Measurements from ENCODE around the gene PANX2. TPM values are rescaled to one million over a fixed set of nuclear protein-coding genes. Genes with fewer than 3 reads are reported as not detected.
"Not testable (repeated sequence)": the region's sequence is repeated elsewhere in the genome, so short reads cannot be mapped to it uniquely, and the experiment has no call there.

Gene PANX2
- total RNA-seq, 1 experiment from 2014 or later: 0.58 TPM

DNA sequence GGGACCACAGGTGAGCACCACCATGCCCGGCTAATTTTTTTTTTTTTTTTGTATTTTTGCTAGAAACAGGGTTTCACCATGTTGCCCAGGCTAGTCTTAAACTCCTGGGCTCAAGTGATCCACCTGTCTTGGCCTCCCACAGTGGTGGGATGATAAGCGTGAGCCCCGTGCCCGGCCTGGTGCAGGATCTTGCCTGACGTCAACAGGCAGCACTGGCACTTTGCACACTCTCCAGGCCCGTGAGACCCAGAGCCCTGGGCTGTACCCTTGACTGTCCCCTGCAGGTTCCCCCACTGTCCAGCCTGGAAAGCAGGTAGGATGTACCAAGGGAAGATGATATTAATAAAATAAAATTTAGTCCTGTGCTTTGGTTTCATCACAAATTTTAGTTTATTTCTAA lies 29.1 kb upstream of the PANX2 start:
- peak in 1 of 2 experiments; percentile 44 for DNase-seq (ENCODE audit: low read depth in 1 of 2, low spot score in 2 of 2)

DNA sequence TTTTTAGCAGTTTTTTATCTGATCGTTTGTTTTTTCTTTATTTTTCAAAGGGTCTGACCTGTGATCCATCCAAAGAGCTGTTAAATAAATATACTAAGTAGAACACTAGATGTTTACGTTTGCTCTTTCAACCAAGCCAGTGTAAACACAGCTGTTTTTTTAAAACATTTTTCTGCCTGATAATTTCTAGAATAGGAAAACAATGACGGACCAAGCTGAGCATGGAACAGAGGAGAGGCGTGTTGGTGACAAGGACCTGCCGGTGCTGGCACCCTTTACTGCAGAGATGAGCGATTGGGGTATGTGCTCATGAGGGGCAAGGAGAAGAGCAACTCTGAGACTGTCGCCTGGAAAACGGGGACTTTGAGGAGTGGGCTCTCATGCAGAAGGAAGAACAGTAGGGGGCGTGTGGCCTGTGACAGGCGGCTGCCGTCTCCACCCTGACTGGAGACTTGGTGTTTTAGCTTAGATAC lies 28.6 kb upstream of the PANX2 start:
- no peak overlapping the region for H3K4me3 ChIP-seq
- H3K9me3 ChIP-seq (replicated peaks): no peaks in the 10 kb centered on the region
- DNase-seq (ENCODE audit: low read depth in 1 of 2, low spot score in 2 of 2): peak; percentile 30 to 49
- H3K4me1 ChIP-seq (replicated peaks): peaks cover 7% of the 10 kb centered on the region
- no peaks in the 10 kb centered on the region for H3K27me3 ChIP-seq (replicated peaks)
- H3K36me3 ChIP-seq: no peaks in the 10 kb centered on the region
- H3K27ac ChIP-seq: no peak overlapping the region

More for the DNA sequence above, 29.1 kb upstream of the PANX2 start:
- no peaks in the 10 kb centered on the region for H3K36me3 ChIP-seq
- no peaks in the 10 kb centered on the region for H3K27me3 ChIP-seq (replicated peaks)
- H3K9me3 ChIP-seq (replicated peaks): no peaks in the 10 kb centered on the region
- H3K4me3 ChIP-seq: no peak overlapping the region
- H3K27ac ChIP-seq: no peak overlapping the region
- peaks cover 7% of the 10 kb centered on the region for H3K4me1 ChIP-seq (replicated peaks)

- no peaks in the 10 kb centered on the region for H3K9me3 ChIP-seq (replicated peaks)
- DNase-seq (ENCODE audit: low read depth in 1 of 2, low spot score in 2 of 2): peak in 1 of 2 experiments; percentile 7
- no peaks in the 10 kb centered on the region for H3K27me3 ChIP-seq (replicated peaks)
- peaks cover 7% of the 10 kb centered on the region for H3K4me1 ChIP-seq (replicated peaks)
- H3K36me3 ChIP-seq: no peaks in the 10 kb centered on the region
- H3K27ac ChIP-seq: no peak overlapping the region
- no peak overlapping the region for H3K4me3 ChIP-seq
Observed at GRCh38 chr22:50143096-50143495, 27.4 kb upstream of the PANX2 start.

- Histone ChIP-seq H3K27ac (no peak overlapping the region), H3K4me3 (no peak overlapping the region), H3K27me3 (replicated peaks) (no peaks in the 10 kb centered on the region), H3K9me3 (replicated peaks) (no peaks in the 10 kb centered on the region), H3K36me3 (no peaks in the 10 kb centered on the region), H3K4me1 (replicated peaks) (peaks cover 7% of the 10 kb centered on the region)
- peak in 1 of 2 experiments; percentile 38 for DNase-seq (ENCODE audit: low read depth in 1 of 2, low spot score in 2 of 2)
Observed at GRCh38 chr22:50144005-50144614, 26.4 kb upstream of the PANX2 start.

DNA sequence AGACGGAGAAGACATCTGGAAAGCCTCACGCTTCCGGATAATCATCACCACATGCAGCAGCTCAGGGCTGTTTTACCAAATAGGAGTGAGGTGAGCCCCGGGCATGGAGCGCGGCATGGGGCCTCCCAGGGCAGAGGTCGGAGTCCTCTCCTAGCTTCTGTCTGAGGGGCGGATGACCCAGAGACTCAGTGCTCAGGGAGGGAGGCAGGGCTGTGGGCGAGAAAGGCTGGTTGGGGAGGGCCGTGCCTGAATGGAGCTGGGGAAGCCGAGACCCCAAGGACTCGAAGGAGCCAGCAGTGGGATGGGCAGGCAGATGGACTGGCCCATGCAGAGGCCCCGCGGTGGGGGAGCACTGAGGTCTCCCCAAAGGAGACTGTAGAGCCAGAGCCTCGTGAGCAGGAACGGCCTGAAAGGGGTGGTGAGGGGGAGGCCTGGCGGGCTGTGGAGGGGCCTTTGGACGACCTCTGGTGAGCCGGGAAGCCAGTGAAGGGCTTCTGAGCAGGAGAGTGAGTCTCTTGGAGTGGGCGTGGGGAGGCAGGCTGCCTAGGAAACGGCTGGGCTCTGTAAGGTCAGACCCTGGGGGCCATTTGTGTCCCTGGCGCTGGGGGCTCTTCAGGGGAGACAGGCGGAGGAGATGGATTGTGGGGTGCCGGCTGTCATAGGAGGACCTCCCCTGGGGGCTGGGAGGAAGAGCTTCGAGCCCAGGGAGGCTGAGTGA lies 24.7 kb upstream of the PANX2 start:
- DNase-seq (ENCODE audit: low read depth in 1 of 2, low spot score in 2 of 2): peak in 1 of 2 experiments; percentile 39
- no peak overlapping the region for H3K4me3 ChIP-seq
- H3K36me3 ChIP-seq: no peaks in the 10 kb centered on the region
- H3K27me3 ChIP-seq (replicated peaks): no peaks in the 10 kb centered on the region
- H3K27ac ChIP-seq: no peak overlapping the region
- H3K4me1 ChIP-seq (replicated peaks): peaks cover 7% of the 10 kb centered on the region
- no peaks in the 10 kb centered on the region for H3K9me3 ChIP-seq (replicated peaks)

GRCh38 chr22:50146439-50147238 lies 23.9 kb upstream of the PANX2 start:
- DNase-seq (ENCODE audit: low read depth in 1 of 2, low spot score in 2 of 2): peak in 1 of 2 experiments; percentile 35
- no peak overlapping the region for H3K27ac ChIP-seq

DNA sequence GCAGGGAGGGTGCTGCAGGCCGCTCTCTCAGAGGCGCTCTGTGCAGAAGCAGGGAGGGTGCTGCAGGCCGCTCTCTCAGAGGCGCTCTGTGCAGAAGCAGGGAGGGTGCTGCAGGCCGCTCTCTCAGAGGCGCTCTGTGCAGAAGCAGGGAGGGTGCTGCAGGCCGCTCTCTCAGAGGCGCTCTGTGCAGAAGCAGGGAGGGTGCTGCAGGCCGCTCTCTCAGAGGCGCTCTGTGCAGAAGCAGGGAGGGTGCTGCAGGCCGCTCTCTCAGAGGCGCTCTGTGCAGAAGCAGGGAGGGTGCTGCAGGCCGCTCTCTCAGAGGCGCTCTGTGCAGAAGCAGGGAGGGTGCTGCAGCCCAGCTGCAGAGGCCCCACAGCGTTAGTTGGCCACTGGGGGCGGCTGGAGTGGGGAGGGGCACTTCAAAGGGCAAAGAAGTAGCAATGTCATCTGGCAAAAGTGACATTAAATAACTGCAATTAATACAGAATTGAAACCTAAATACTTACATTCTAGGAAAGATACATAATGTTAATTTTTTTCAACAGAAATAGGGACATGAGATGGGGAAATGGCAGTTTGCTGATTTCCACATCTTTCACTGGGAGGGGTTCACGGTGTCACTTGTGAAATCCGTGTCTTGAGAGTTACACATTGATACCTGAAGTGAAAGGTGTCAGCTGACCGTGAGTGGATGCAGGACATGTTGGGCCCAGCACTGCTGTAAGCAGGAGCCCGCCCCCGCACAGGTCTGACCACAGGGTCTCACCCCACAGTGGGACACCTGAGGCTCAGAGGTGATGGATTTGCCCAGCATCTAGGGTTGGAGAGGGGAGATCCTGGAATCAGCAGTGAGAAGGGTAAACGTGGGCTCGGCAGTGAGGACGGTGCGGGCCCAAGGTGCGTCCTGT lies 23.0 kb upstream of the PANX2 start:
- H3K27ac ChIP-seq; H3K9me3 ChIP-seq (replicated peaks); H3K4me1 ChIP-seq (replicated peaks); H3K27me3 ChIP-seq (replicated peaks); H3K36me3 ChIP-seq; H3K4me3 ChIP-seq: not testable (repeated sequence)
- DNase-seq (ENCODE audit: low read depth in 1 of 2, low spot score in 2 of 2): peak in 1 of 2 experiments; percentile 35

More at GRCh38 chr22:50146439-50147238, 23.9 kb upstream of the PANX2 start:
- Histone ChIP-seq H3K4me1 (replicated peaks) (peaks cover 3% of the 10 kb centered on the region; the same call in 1 of the 2 replicates), H3K36me3 (no peaks in the 10 kb centered on the region), H3K4me3 (no peak overlapping the region), H3K9me3 (replicated peaks) (no peaks in the 10 kb centered on the region), H3K27me3 (replicated peaks) (no peaks in the 10 kb centered on the region)

- H3K27ac ChIP-seq: no peak overlapping the region
- no peaks in the 10 kb centered on the region for H3K36me3 ChIP-seq
- no peak overlapping the region for H3K4me3 ChIP-seq
- H3K27me3 ChIP-seq (replicated peaks): no peaks in the 10 kb centered on the region
- H3K4me1 ChIP-seq (replicated peaks): no peaks in the 10 kb centered on the region
- DNase-seq (ENCODE audit: low read depth in 1 of 2, low spot score in 2 of 2): peak in 1 of 2 experiments; percentile 40
- H3K9me3 ChIP-seq (replicated peaks): no peaks in the 10 kb centered on the region
Observed at GRCh38 chr22:50148166-50148500, 22.4 kb upstream of the PANX2 start.

DNA sequence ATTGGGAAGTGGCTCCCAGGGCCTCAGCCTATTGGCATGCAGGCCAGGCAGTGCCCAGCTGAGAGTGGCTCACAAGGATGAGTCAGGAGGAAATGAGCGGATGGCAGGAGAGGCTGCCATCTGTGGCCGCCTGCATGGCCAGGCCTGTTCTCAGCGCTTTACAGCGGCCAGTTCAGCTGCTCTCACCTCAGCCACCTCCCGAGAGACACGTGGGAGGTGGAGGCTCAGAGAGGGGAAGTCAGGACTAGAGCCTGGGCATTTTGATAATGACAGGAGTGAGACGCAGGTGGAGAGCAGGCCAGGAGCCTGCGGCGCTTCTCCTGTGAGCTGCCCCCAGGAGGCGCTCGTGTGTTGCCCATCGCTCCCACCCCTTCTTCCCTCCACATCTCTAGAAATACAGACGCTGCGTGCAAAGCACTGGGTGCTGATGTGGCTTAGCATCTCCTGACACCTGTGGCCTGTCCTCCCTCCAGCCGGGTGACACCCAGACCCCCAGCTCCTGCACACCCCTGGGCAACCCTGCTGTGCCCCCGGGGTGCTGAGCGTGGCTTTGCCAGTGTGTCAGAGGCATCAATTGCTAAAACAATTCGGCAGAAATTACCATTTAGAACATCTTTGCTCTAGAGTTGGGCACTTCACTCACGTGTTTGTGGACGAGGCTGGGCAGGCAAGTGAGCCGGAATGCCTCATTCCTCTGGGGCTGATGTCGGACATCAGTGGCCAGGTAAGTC lies 21.4 kb upstream of the PANX2 start:
- no peaks in the 10 kb centered on the region for H3K9me3 ChIP-seq (replicated peaks)
- H3K27me3 ChIP-seq (replicated peaks): no peaks in the 10 kb centered on the region
- no peaks in the 10 kb centered on the region for H3K36me3 ChIP-seq
- no peak for DNase-seq (ENCODE audit: low read depth in 1 of 2, low spot score in 2 of 2)
- no peak overlapping the region for H3K27ac ChIP-seq
- no peaks in the 10 kb centered on the region for H3K4me1 ChIP-seq (replicated peaks)
- no peak overlapping the region for H3K4me3 ChIP-seq

- Histone ChIP-seq H3K27me3 (replicated peaks) (no peaks in the 10 kb centered on the region), H3K36me3 (no peaks in the 10 kb centered on the region), H3K4me1 (replicated peaks) (no peaks in the 10 kb centered on the region), H3K9me3 (replicated peaks) (no peaks in the 10 kb centered on the region), H3K27ac (no peak overlapping the region), H3K4me3 (no peak overlapping the region)
- no peak for DNase-seq (ENCODE audit: low read depth in 1 of 2, low spot score in 2 of 2)
Observed at GRCh38 chr22:50150161-50151129, 20.1 kb upstream of the PANX2 start.

GRCh38 chr22:50151571-50152537 lies 18.7 kb upstream of the PANX2 start:
- H3K27me3 ChIP-seq (replicated peaks): no peaks in the 10 kb centered on the region
- no peak overlapping the region for H3K4me3 ChIP-seq
- no peak overlapping the region for H3K27ac ChIP-seq
- H3K4me1 ChIP-seq (replicated peaks): no peaks in the 10 kb centered on the region
- DNase-seq (ENCODE audit: low read depth in 1 of 2, low spot score in 2 of 2): peak in 1 of 2 experiments; percentile 37
- H3K36me3 ChIP-seq: no peaks in the 10 kb centered on the region
- no peaks in the 10 kb centered on the region for H3K9me3 ChIP-seq (replicated peaks)
